ENCODE data around the gene CSGALNACT2.

GRCh38 chr10:43218951-43219837 lies 80.9 kb downstream of the CSGALNACT2 start:
- TF ChIP-seq EZH2phosphoT487 (IDR thresholded peaks at IDR 0.05; ENCODE audit: borderline replicate concordance, low read depth, low read length) = no peak
- no peak for TF ChIP-seq CTCF (conservative IDR thresholded peaks at IDR 0.05; ENCODE audit: low read length)
